Osteoblast (primary cell): ENCODE results near the gene TGM2. TPM values are rescaled to one million over a fixed set of nuclear protein-coding genes. Genes with fewer than 3 reads are reported as not detected.

Experiments
- DNase-seq: peaks from one replicate; pipeline ENCODE4 v3.0.0; 2011; ENCODE audit warnings: low spot score, mixed read lengths; ENCODE audit not compliant: insufficient read length; ENCODE audit errors: missing footprints
- H2AFZ ChIP-seq: 2 replicates; pipeline ENCODE4 v1.6.0; 2011; ENCODE audit warnings: mild to moderate bottlenecking, low read length
- H3K27ac ChIP-seq: 2 replicates; pipeline ENCODE4 v1.5.1; 2011; ENCODE audit warnings: mild to moderate bottlenecking, low read depth, low read length, moderate library complexity
- H3K27me3 ChIP-seq: 2 replicates; pipeline ENCODE4 v1.6.0; 2012; ENCODE audit warnings: mild to moderate bottlenecking, control low read depth, inconsistent platforms, low read length, moderate library complexity; ENCODE audit not compliant: insufficient read depth
- H3K36me3 ChIP-seq: 2 replicates; pipeline ENCODE4 v1.5.1; 2011; ENCODE audit warnings: mild to moderate bottlenecking, low read length, control low read depth, moderate library complexity; ENCODE audit not compliant: insufficient read depth
- H3K4me1 ChIP-seq: 2 replicates; pipeline ENCODE4 v1.5.1; 2011; ENCODE audit warnings: mild to moderate bottlenecking, low read length, control low read depth, moderate library complexity; ENCODE audit not compliant: insufficient read depth
- H3K4me2 ChIP-seq: 2 replicates; pipeline ENCODE4 v1.6.0; 2011; ENCODE audit warnings: mild to moderate bottlenecking, low read length; ENCODE audit not compliant: insufficient read depth
- H3K4me3 ChIP-seq: fragments of 200-600 bp; sonication (generic); 3 replicates; pipeline ENCODE4 v1.5.1; 2012; ENCODE audit warnings: mild to moderate bottlenecking, low read length, inconsistent platforms; ENCODE audit not compliant: insufficient read depth
- H3K79me2 ChIP-seq: 2 replicates; pipeline ENCODE4 v1.6.0; 2012; ENCODE audit warnings: mild to moderate bottlenecking, low read length, control low read depth, inconsistent platforms; ENCODE audit not compliant: insufficient read depth
- H3K9me3 ChIP-seq: 2 replicates; pipeline ENCODE4 v1.5.1; 2011; ENCODE audit warnings: low read depth, low read length, control low read depth
- H4K20me1 ChIP-seq: 2 replicates; pipeline ENCODE4 v1.6.0; 2012; ENCODE audit warnings: mild to moderate bottlenecking, low read length, control low read depth; ENCODE audit not compliant: insufficient read depth
- total RNA-seq: library from RNA; depleted of rRNA; stranded (reverse); fragments of >200 nt; gene quantifications from 2 replicates; pipeline ENCODE4 v1.2.3, GENCODE V29; 2012
- TF ChIP-seq, protein P1 (sequence below): IDR thresholded peaks from 2 replicates; pipeline ENCODE4 v1.5.1; 2011; ENCODE audit warnings: mild to moderate bottlenecking, low read depth, low read length, moderate library complexity; ENCODE audit errors: extremely low read depth

Gene TGM2
- total RNA-seq, 1 donor, result 78.2 TPM

DNA sequence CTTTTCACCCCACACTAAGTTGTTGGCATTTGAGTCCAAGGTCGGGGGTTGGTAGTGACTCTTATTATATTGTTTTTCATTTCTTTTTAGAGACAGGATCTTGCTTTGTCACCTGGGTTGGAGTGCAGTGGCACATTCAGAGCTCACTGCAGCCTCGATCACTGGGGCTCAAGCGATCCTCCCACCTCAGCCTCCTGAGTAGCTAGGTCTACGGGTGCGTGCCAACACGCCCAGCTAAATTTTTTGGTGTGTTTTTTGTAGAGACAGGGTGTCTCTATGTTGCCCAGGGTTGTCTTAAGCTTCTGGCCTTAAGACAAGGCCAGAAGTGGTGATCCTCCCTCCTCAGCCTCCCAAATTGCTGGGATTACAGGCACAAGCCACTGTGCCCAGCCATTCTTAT, 25.1 kb upstream of the TGM2 start:
- H3K4me3 ChIP-seq, result no peak overlapping the region
- H3K36me3 ChIP-seq, result no peaks in the 10 kb centered on the region
- no peaks in the 10 kb centered on the region for H3K79me2 ChIP-seq
- no peak overlapping the region for H3K4me2 ChIP-seq
- no peak overlapping the region for H3K27ac ChIP-seq
- peaks cover 22% of the 10 kb centered on the region for H3K4me1 ChIP-seq
- no peaks in the 10 kb centered on the region for H4K20me1 ChIP-seq
- DNase-seq, result no peak
- TF ChIP-seq, protein P1, sequence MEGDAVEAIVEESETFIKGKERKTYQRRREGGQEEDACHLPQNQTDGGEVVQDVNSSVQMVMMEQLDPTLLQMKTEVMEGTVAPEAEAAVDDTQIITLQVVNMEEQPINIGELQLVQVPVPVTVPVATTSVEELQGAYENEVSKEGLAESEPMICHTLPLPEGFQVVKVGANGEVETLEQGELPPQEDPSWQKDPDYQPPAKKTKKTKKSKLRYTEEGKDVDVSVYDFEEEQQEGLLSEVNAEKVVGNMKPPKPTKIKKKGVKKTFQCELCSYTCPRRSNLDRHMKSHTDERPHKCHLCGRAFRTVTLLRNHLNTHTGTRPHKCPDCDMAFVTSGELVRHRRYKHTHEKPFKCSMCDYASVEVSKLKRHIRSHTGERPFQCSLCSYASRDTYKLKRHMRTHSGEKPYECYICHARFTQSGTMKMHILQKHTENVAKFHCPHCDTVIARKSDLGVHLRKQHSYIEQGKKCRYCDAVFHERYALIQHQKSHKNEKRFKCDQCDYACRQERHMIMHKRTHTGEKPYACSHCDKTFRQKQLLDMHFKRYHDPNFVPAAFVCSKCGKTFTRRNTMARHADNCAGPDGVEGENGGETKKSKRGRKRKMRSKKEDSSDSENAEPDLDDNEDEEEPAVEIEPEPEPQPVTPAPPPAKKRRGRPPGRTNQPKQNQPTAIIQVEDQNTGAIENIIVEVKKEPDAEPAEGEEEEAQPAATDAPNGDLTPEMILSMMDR, result no peak
- H3K27me3 ChIP-seq, result no peaks in the 10 kb centered on the region
- no peak overlapping the region for H2AFZ ChIP-seq
- H3K9me3 ChIP-seq, result no peaks in the 10 kb centered on the region

DNA sequence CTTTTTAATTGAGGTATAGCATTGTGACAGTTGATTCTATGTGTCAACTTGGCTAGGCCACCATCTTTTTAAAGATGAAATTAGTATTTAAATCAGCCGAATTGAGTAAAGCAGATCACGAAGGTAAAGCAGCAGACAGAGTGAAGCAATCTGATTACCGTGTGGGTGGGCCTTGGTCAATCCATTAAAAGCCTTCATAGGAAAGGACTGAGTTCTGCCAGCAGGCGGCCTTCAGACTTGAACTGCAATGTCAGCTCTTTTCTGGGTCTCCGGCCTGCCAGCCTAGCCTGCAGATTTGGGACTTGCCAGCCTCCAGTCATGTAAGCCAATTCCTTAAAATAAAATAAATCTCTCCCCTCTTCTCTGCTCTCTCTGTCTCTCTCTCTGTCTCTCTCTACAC, 22.4 kb upstream of the TGM2 start:
- peak; percentile 39 for DNase-seq
- Histone ChIP-seq H3K27ac (peak overlapping the region; percentile 39), H2AFZ (no peak overlapping the region), H3K9me3 (peaks cover under 1% of the 10 kb centered on the region), H3K27me3 (no peaks in the 10 kb centered on the region), H3K4me3 (no peak overlapping the region), H3K4me1 (peaks cover 22% of the 10 kb centered on the region), H4K20me1 (no peaks in the 10 kb centered on the region), H3K36me3 (no peaks in the 10 kb centered on the region), H3K4me2 (no peak overlapping the region), H3K79me2 (no peaks in the 10 kb centered on the region)
- TF ChIP-seq, protein P1, result peak; percentile 46

DNA sequence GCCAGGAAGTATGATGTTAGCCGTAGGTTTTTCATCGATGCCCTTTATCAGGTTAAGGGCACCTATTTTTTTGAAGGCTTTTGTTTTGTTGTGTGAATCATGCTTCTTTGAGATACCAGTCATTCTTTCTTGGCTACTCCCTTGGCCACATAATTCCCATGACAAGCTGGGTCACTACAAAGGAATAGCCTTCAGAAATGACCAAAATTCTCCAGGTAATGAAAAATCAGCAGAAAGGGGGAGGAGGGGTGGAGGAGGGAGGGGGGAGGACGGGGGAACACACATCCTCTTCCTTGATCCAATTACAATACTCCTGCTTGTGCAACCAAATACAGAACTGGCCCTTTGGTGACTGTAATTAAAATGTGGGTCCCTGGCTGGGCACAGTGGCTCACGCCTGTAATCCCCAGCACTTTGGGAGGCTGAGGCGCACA, 21.7 kb upstream of the TGM2 start:
- Histone ChIP-seq H3K9me3 (peaks cover 4% of the 10 kb centered on the region), H3K27ac (peak overlapping the region; percentile 39), H3K36me3 (no peaks in the 10 kb centered on the region), H3K79me2 (no peaks in the 10 kb centered on the region), H3K27me3 (no peaks in the 10 kb centered on the region), H3K4me2 (no peak overlapping the region), H4K20me1 (no peaks in the 10 kb centered on the region), H3K4me1 (peaks cover 20% of the 10 kb centered on the region), H2AFZ (no peak overlapping the region), H3K4me3 (no peak overlapping the region)
- peak; percentile 22 for DNase-seq
- TF ChIP-seq, protein P1, result no peak

DNA sequence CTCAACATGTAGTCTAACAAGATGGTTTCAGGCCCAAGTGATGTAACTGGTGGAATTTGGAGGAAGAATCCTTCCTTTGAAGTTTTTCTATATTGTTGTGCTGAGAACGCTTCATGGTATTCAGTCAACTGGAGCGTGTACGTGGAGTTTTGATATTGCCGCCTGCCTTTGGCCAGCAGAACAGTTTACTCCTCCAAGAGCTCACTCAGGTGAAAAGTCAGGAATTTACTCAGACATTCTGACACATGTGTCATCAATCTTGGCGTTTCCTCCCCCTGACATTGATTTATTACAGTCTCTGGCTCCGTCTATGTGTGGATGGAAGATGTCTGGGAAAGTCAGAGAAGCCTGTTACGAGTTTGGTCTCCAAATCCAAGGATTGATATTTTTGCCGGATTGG, 19.0 kb upstream of the TGM2 start:
- no peaks in the 10 kb centered on the region for H3K27me3 ChIP-seq

More for the DNA sequence above, 19.0 kb upstream of the TGM2 start:
- H3K36me3 ChIP-seq, result no peaks in the 10 kb centered on the region
- no peak overlapping the region for H3K4me3 ChIP-seq
- peak overlapping the region; percentile 26 for H2AFZ ChIP-seq
- peaks cover 4% of the 10 kb centered on the region for H3K9me3 ChIP-seq
- H3K4me2 ChIP-seq, result no peak overlapping the region
- no peak overlapping the region for H3K27ac ChIP-seq
- TF ChIP-seq, protein P1, result no peak
- peaks cover 16% of the 10 kb centered on the region for H3K4me1 ChIP-seq
- H3K79me2 ChIP-seq, result no peaks in the 10 kb centered on the region
- H4K20me1 ChIP-seq, result no peaks in the 10 kb centered on the region
- no peak for DNase-seq
